HEK293T (cell line): ENCODE measurements around the gene NPAS3.

Experiments
- CTCF ChIA-PET: fragments of 350-600 bp; formaldehyde crosslinking; extraction: SDS; loops from one replicate; lab custom pipeline; 2021; ENCODE audit warnings: antibody characterized with exemption, inconsistent platforms; lab: Yijun Ruan, JAX
- POLR2A ChIA-PET: fragments of 350-600 bp; formaldehyde crosslinking; extraction: SDS; loops from one replicate; lab custom pipeline; 2020; ENCODE audit warnings: antibody characterized with exemption, inconsistent platforms; lab: Yijun Ruan, JAX
- DNase-seq: peaks from one replicate; pipeline ENCODE4 v3.0.0; 2012; ENCODE audit warnings: mixed read lengths; ENCODE audit errors: extremely low spot score
- ARNT ChIP-seq: fragments of 450-650 bp; IDR thresholded peaks from 2 replicates; pipeline ENCODE4 v1.6.1; 2017; ENCODE audit warnings: mild to moderate bottlenecking
- BHLHE40 ChIP-seq: fragments of 450-650 bp; IDR thresholded peaks from 2 replicates; pipeline ENCODE4 v1.6.1; 2016; ENCODE audit warnings: mild to moderate bottlenecking, moderate library complexity, borderline replicate concordance
- CTBP1 ChIP-seq: fragments of 450-650 bp; IDR thresholded peaks from 2 replicates; pipeline ENCODE4 v1.6.1; 2016; ENCODE audit warnings: borderline replicate concordance
- ELF4 ChIP-seq: fragments of 450-650 bp; IDR thresholded peaks from 2 replicates; pipeline ENCODE4 v1.6.1; 2017; ENCODE audit warnings: antibody characterized with exemption
- FOXA1 ChIP-seq: fragments of 450-650 bp; IDR thresholded peaks from 2 replicates; pipeline ENCODE4 v1.6.1; 2016; ENCODE audit warnings: mild to moderate bottlenecking
- FOXK2 ChIP-seq: fragments of 450-650 bp; IDR thresholded peaks from 2 replicates; pipeline ENCODE4 v1.6.1; 2016; ENCODE audit warnings: mild to moderate bottlenecking
- FOXM1 ChIP-seq: fragments of 450-650 bp; IDR thresholded peaks from 2 replicates; pipeline ENCODE4 v1.6.1; 2017; ENCODE audit warnings: mild to moderate bottlenecking, borderline replicate concordance
- HDGF ChIP-seq: fragments of 450-650 bp; IDR thresholded peaks from 2 replicates; pipeline ENCODE4 v1.6.1; 2017; ENCODE audit warnings: antibody characterized with exemption, borderline replicate concordance
- L3MBTL2 ChIP-seq: fragments of 450-650 bp; conservative IDR thresholded peaks from 2 replicates; pipeline ENCODE4 v1.6.1; 2016; ENCODE audit warnings: mild to moderate bottlenecking
- LEF1 ChIP-seq: fragments of 450-650 bp; IDR thresholded peaks from 2 replicates; pipeline ENCODE4 v1.6.1; 2017; ENCODE audit warnings: mild to moderate bottlenecking, borderline replicate concordance
- NFRKB ChIP-seq: fragments of 450-650 bp; IDR thresholded peaks from 2 replicates; pipeline ENCODE4 v1.6.1; 2016; ENCODE audit warnings: mild to moderate bottlenecking, moderate library complexity
- PKNOX1 ChIP-seq: fragments of 450-650 bp; IDR thresholded peaks from 2 replicates; pipeline ENCODE4 v1.6.1; 2016
- SP1 ChIP-seq: fragments of 450-650 bp; IDR thresholded peaks from 2 replicates; pipeline ENCODE4 v1.6.1; 2017
- SUZ12 ChIP-seq: fragments of 450-650 bp; IDR thresholded peaks from 2 replicates; pipeline ENCODE4 v1.6.1; 2016; ENCODE audit warnings: mild to moderate bottlenecking
- TARDBP ChIP-seq: fragments of 450-650 bp; IDR thresholded peaks from 2 replicates; pipeline ENCODE4 v1.6.1; 2016
- ZNF384 ChIP-seq: fragments of 450-650 bp; IDR thresholded peaks from 2 replicates; pipeline ENCODE4 v1.6.1; 2016

NPAS3 gene

GRCh38 chr14:33120966-33121365 is 182.3 kb downstream of the NPAS3 start:
- CTCF ChIA-PET: no interaction called here
- no peak for DNase-seq

GRCh38 chr14:33123281-33123680 is 184.6 kb downstream of the NPAS3 start:
- no peak for DNase-seq
- ChIA-PET POLR2A (no interaction called here), CTCF (no interaction called here)
- TF ChIP-seq LEF1 (no peak), FOXA1 (no peak), FOXM1 (no peak), ARNT (no peak), ZNF384 (no peak), HDGF (no peak), ELF4 (no peak), NFRKB (no peak), SUZ12 (no peak), PKNOX1 (no peak), BHLHE40 (no peak), L3MBTL2 (no peak), FOXK2 (no peak), CTBP1 (no peak), SP1 (no peak), TARDBP (no peak)

More at GRCh38 chr14:33120966-33121365, 182.3 kb downstream of the NPAS3 start:
- POLR2A ChIA-PET: no interaction called here
- TF ChIP-seq PKNOX1 (no peak), HDGF (no peak), FOXA1 (no peak), NFRKB (no peak), CTBP1 (no peak), SP1 (no peak), FOXK2 (no peak), SUZ12 (no peak), ARNT (no peak), FOXM1 (no peak), LEF1 (no peak), BHLHE40 (no peak), ZNF384 (no peak)

GRCh38 chr14:33126433-33126832 is 187.8 kb downstream of the NPAS3 start:
- no peak for DNase-seq
- TF ChIP-seq CTBP1: no peak
- no peak for TF ChIP-seq LEF1
- TF ChIP-seq ARNT: no peak
- no peak for TF ChIP-seq BHLHE40
- TF ChIP-seq ELF4: no peak
- no peak for TF ChIP-seq SUZ12
- no peak for TF ChIP-seq HDGF
- no peak for TF ChIP-seq SP1
- no peak for TF ChIP-seq FOXK2
- TF ChIP-seq TARDBP: no peak
- TF ChIP-seq FOXA1: no peak
- no peak for TF ChIP-seq L3MBTL2
- TF ChIP-seq ZNF384: no peak
- TF ChIP-seq FOXM1: no peak
- TF ChIP-seq PKNOX1: no peak
- POLR2A ChIA-PET: no interaction called here
- CTCF ChIA-PET: no interaction called here

- POLR2A ChIA-PET: no interaction called here
- no peak for DNase-seq
- no peak for TF ChIP-seq FOXM1
- no peak for TF ChIP-seq ELF4
- no peak for TF ChIP-seq ZNF384
- TF ChIP-seq SP1: no peak
- CTCF ChIA-PET: no interaction called here
These were observed 188.9 kb downstream of the NPAS3 start for GRCh38 chr14:33127531-33127930.

GRCh38 chr14:33131801-33132200 is 193.1 kb downstream of the NPAS3 start:
- no peak for TF ChIP-seq FOXK2
- no peak for TF ChIP-seq SP1
- no peak for TF ChIP-seq ELF4
- no peak for TF ChIP-seq LEF1
- TF ChIP-seq SUZ12: no peak
- TF ChIP-seq ZNF384: no peak
- TF ChIP-seq PKNOX1: no peak
- no peak for TF ChIP-seq CTBP1
- TF ChIP-seq BHLHE40: no peak
- TF ChIP-seq L3MBTL2: no peak
- TF ChIP-seq HDGF: no peak
- no peak for TF ChIP-seq NFRKB
- no peak for TF ChIP-seq FOXM1
- no peak for TF ChIP-seq FOXA1
- TF ChIP-seq ARNT: no peak
- TF ChIP-seq TARDBP: no peak
- no peak for DNase-seq
- ChIA-PET POLR2A (no interaction called here), CTCF (interaction anchor here (0.6 kb wide), 1 partner anchor 660 kb away, joined by 11 read pairs; no protein-coding TSS in a partner anchor)

GRCh38 chr14:33134162-33134561 is 195.5 kb downstream of the NPAS3 start:
- ChIA-PET POLR2A (no interaction called here), CTCF (no interaction called here)
- DNase-seq: no peak
- TF ChIP-seq ZNF384: no peak
- TF ChIP-seq CTBP1: no peak
- TF ChIP-seq FOXM1: no peak
- no peak for TF ChIP-seq SUZ12
- TF ChIP-seq PKNOX1: no peak
- TF ChIP-seq ELF4: no peak
- TF ChIP-seq BHLHE40: no peak
